ENCODE data around the gene UFM1. TPM values are rescaled to one million over a fixed set of nuclear protein-coding genes. Genes with fewer than 3 reads are reported as not detected.
"Not testable (repeated sequence)": the region's sequence is repeated elsewhere in the genome, so short reads cannot be mapped to it uniquely, and the experiment has no call there.

The UFM1 gene
- total RNA-seq = 28.8 TPM

- intact Hi-C loops (cut with DNase I) = loop anchor here (5.0 to 10.0 kb wide), 3 partner anchors 475 to 1287 kb away; no protein-coding TSS in a partner anchor
- Histone ChIP-seq H3K27me3 (no peaks in the 10 kb centered on the region), H3K9me3 (no peaks in the 10 kb centered on the region), H3K4me3 (peak within 1 kb of the TSS; percentile 69 to 81), H3K36me3 (peaks cover 0 to 3% of the 10 kb centered on the region in 2 donors), H3K4me1 (peaks cover 0 to 9% of the 10 kb centered on the region in 2 donors), H3K27ac (peak within 1 kb of the TSS; percentile 76 to 87)
- DNase-seq (ENCODE audit: low spot score in 2 of 2) = peak; percentile 58 to 94
- no peak for TF ChIP-seq CTCF (IDR thresholded peaks at IDR 0.05)
Observed at GRCh38 chr13:38349390-38350113, at the start of gene UFM1. Gene UFM1 (plus strand): TSS chr13:38349851. CDS start chr13:38349920, 69 bp downstream.

GRCh38 chr13:38301236-38301635, 48.4 kb upstream of the UFM1 start:
- H3K27me3 ChIP-seq = no peaks in the 10 kb centered on the region
- no peaks in the 10 kb centered on the region for H3K4me1 ChIP-seq
- no peaks in the 10 kb centered on the region for H3K36me3 ChIP-seq
- TF ChIP-seq CTCF (IDR thresholded peaks at IDR 0.05) = no peak
- no peak overlapping the region for H3K4me3 ChIP-seq
- intact Hi-C loops (cut with DNase I) = no loop called here
- no peaks in the 10 kb centered on the region for H3K9me3 ChIP-seq
- DNase-seq (ENCODE audit: low spot score in 2 of 2) = no peak
- H3K27ac ChIP-seq = no peak overlapping the region

GRCh38 chr13:38303816-38304320, 45.8 kb upstream of the UFM1 start:
- Histone ChIP-seq H3K27ac (no peak overlapping the region), H3K36me3 (no peaks in the 10 kb centered on the region), H3K9me3 (no peaks in the 10 kb centered on the region), H3K4me3 (no peak overlapping the region), H3K4me1 (no peaks in the 10 kb centered on the region), H3K27me3 (no peaks in the 10 kb centered on the region)
- intact Hi-C loops (cut with DNase I) = no loop called here
- DNase-seq (ENCODE audit: low spot score in 2 of 2) = no peak
- no peak for TF ChIP-seq CTCF (IDR thresholded peaks at IDR 0.05)

- TF ChIP-seq CTCF (IDR thresholded peaks at IDR 0.05) = no peak
- intact Hi-C loops (cut with DNase I) = no loop called here
- no peak for DNase-seq (ENCODE audit: low spot score in 2 of 2)
Observed at GRCh38 chr13:38308736-38309135, 40.9 kb upstream of the UFM1 start.

GRCh38 chr13:38309397-38309796, 40.3 kb upstream of the UFM1 start:
- Histone ChIP-seq H3K4me1 (no peaks in the 10 kb centered on the region), H3K9me3 (no peaks in the 10 kb centered on the region), H3K27ac (no peak overlapping the region), H3K36me3 (no peaks in the 10 kb centered on the region), H3K27me3 (no peaks in the 10 kb centered on the region), H3K4me3 (no peak overlapping the region)
- intact Hi-C loops (cut with DNase I) = no loop called here
- TF ChIP-seq CTCF (IDR thresholded peaks at IDR 0.05) = no peak
- DNase-seq (ENCODE audit: low spot score in 2 of 2) = no peak

More at GRCh38 chr13:38308736-38309135, 40.9 kb upstream of the UFM1 start:
- no peaks in the 10 kb centered on the region for H3K36me3 ChIP-seq
- H3K27ac ChIP-seq = no peak overlapping the region
- H3K4me1 ChIP-seq = no peaks in the 10 kb centered on the region
- H3K27me3 ChIP-seq = no peaks in the 10 kb centered on the region
- no peaks in the 10 kb centered on the region for H3K9me3 ChIP-seq
- H3K4me3 ChIP-seq = no peak overlapping the region

GRCh38 chr13:38311175-38311574, 38.5 kb upstream of the UFM1 start:
- H3K9me3 ChIP-seq; H3K4me3 ChIP-seq; H3K4me1 ChIP-seq; H3K27me3 ChIP-seq; H3K27ac ChIP-seq; DNase-seq (ENCODE audit: low spot score in 2 of 2); intact Hi-C loops (cut with DNase I); H3K36me3 ChIP-seq: not testable (repeated sequence)

Data from ascending aorta (tissue), 2 donors.